Adrenal gland (tissue), 5 donors: Measurements from ENCODE around the gene IL20.

ENCODE experiments used
- CTCF ChIP-seq, 6 experiments: fragments of 450-650 bp in 4 of 6; fragments of 200-600 bp in 2 of 6; sonication (generic) in 1 of 6; IDR thresholded peaks; 1 replicate in 5 of 6; 2 replicates in 1 of 6; pipeline versions ENCODE4 v1.5.1 to v1.8.0; 2016 to 2021; ENCODE audit warnings: antibody characterized with exemption in 6 of 6, mild to moderate bottlenecking in 2 of 6, moderate library complexity in 1 of 6
- POLR2A ChIP-seq, 2 donors: fragments of 450-650 bp; IDR thresholded peaks; one replicate each; pipeline ENCODE4 v1.6.1; 2017; ENCODE audit warnings: antibody characterized with exemption in 2 of 2, mild to moderate bottlenecking in 2 of 2, moderate library complexity in 1 of 2
- donor health status: DM: no; HTN: no; CAD: no.

GRCh38 chr1:206867716-206868115 is 2.3 kb downstream of the IL20 start:
- TF ChIP-seq CTCF (IDR thresholded peaks at IDR 0.05) (no peak), POLR2A (IDR thresholded peaks at IDR 0.05) (no peak)
